GM19238 (cell line): ENCODE data around the gene SDC1.

Experiments
- DNase-seq: peaks from one replicate; pipeline ENCODE4 v3.0.0; 2011; ENCODE audit warnings: low spot score; ENCODE audit not compliant: insufficient read length

Gene SDC1

GRCh38 chr2:20185176-20186022 is 39.5 kb downstream of the SDC1 start:
- DNase-seq, result no peak

GRCh38 chr2:20184067-20184938 is 40.6 kb downstream of the SDC1 start:
- no peak for DNase-seq

DNA sequence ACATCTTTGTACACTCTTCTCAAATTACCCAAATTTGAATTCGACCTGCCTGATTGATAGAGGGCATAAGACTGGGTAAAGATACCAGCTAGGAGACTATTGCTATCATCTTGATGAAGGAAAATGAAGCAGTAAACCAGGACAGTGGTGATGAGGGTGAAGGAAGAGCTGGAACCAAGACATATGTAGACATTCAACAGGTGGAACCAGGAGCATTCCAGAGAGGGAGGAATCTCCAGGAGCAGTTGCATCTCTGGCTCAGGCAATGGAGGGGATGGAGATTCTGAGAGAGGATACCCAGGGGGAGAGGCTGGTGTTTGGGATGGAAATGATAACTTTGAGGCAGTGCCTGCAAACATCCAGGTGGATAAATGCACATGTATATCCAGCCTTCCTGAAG is 41.6 kb downstream of the SDC1 start:
- no peak for DNase-seq

DNA sequence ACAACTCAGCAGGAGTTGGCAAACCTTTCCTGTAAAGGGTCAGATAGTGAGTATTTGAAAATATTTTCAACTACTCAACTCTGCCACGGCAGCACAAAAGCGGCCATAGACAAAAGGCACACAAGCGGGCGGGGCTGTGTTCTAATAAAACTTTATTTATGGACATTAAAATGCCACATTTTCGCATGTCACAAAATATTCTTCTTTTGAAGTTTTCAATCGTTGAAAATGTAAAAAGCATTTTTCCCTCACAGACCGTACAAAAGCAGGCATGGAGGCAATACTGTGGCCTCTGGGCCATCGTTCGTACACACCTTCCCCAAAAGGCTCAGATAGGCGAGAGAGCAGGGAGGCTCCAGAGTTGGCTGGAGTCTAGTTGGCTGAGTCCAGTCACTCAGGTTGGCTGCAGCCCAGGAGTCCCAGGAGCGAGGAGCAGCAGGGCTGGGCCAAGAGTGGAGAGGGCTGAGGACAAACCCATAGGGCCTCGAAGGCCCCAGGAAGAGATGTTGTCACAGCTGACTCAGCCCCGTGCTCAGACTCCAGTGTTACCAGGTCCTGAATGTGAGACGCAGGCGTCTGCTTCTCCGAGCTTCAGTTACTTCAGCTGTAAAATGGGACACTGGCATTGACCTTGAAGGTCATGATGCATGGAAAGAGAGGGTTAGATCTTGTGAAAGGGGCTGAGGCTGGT is 42.5 kb downstream of the SDC1 start:
- no peak for DNase-seq

GRCh38 chr2:20181761-20182160 is 43.2 kb downstream of the SDC1 start:
- no peak for DNase-seq

GRCh38 chr2:20180676-20181648 is 44.0 kb downstream of the SDC1 start:
- no peak for DNase-seq

DNA sequence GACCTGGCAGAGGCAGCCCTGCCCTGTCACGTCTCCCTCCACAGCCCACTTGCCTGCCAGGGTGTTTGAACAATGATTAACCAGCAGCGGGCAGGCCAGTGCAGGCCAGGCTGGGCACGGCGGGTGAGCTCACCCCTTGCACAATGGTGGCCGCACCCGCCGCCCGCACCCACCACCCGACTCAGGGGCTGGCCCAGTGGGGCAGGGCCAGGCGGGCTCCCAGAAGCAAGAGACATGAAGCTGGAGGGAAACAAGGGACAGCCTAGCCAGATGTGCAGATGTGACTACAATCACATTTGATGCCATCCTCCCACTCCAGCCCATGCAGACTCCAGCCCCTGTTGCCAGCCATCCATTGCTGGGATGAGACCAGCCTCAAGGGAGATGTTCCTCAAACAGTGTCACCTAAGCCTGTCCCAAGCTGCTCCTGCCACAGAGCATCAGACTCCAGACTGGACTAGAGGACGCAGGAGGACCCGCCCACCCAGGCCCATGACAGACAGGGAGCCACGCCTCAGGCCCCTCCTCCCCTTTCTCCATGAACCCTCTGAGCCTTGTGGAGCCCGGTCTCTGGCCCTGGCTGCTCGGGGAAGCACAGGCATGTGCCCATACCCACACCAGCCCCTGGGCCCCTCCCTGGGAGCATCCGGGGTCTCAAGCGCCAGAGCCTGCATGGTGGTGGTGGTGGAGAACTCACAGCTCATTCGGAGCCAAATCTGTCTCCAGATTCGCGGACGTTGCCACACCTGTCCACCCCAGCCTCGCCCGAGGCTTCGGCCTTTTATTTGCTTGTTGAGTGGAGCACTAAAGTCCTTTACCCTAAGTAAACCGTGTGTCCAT is 45.0 kb downstream of the SDC1 start:
- DNase-seq, result no peak

GRCh38 chr2:20179466-20179754 is 45.5 kb downstream of the SDC1 start:
- DNase-seq, result no peak

GRCh38 chr2:20178666-20179465 is 46.1 kb downstream of the SDC1 start:
- DNase-seq, result no peak

GRCh38 chr2:20178249-20178607 is 46.7 kb downstream of the SDC1 start:
- no peak for DNase-seq

DNA sequence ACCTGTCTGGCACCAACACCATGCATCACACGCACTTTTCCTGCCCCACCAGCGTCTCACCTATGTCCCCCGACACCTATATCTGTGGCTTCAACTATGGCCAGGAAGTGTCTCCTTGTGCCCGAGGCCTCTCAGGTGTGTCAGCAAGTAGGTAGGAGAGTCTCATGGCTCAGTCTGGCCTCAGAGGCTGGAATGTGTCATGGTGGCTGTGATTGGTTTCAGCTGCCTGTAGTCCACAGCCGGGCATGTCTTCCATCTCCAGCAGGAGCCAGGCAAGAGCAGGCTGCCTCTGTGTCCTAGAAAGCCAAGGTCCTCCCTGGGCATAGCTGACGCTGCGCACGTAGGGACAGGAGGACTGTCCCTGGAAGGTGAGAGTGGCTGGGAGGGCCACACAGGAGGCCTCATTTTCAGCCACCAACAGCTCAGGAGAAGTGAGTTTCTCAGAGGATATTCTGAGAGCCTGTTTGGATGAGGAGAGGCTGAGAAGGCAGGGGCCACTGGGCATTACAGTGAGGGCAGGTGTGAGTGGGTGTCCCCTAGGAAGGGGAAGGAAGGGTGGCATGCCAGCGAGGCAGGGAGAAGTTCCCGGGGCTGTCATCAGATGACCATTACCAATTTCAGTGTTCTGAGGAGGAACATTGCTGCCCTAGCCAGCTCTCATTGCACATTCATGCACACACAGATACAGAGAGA is 47.2 kb downstream of the SDC1 start:
- DNase-seq, result no peak

- DNase-seq, result no peak
These were observed 48.2 kb downstream of the SDC1 start for GRCh38 chr2:20176760-20177159.

DNA sequence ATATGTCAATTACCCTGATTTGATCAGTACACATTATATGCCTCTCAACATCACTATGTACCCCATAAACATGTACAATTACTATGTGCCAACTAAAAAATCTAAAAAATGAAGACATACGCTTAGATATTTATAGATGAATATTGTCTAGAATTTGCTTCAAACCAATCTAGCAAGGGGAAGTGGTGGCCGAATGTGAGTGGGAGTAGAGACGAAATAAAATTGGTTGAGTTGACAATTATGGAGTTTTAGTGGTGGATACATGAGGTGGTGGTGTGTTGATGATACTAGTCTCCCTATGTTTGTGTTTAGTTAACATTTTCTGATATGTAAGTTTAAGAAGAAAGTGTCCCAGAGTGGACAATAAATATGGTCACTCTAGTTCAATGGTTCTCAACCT is 49.0 kb downstream of the SDC1 start:
- no peak for DNase-seq

- no peak for DNase-seq
These were observed 49.7 kb downstream of the SDC1 start for GRCh38 chr2:20175267-20175666.

- DNase-seq, result no peak
These were observed 50.5 kb downstream of the SDC1 start for GRCh38 chr2:20174410-20174809.

DNA sequence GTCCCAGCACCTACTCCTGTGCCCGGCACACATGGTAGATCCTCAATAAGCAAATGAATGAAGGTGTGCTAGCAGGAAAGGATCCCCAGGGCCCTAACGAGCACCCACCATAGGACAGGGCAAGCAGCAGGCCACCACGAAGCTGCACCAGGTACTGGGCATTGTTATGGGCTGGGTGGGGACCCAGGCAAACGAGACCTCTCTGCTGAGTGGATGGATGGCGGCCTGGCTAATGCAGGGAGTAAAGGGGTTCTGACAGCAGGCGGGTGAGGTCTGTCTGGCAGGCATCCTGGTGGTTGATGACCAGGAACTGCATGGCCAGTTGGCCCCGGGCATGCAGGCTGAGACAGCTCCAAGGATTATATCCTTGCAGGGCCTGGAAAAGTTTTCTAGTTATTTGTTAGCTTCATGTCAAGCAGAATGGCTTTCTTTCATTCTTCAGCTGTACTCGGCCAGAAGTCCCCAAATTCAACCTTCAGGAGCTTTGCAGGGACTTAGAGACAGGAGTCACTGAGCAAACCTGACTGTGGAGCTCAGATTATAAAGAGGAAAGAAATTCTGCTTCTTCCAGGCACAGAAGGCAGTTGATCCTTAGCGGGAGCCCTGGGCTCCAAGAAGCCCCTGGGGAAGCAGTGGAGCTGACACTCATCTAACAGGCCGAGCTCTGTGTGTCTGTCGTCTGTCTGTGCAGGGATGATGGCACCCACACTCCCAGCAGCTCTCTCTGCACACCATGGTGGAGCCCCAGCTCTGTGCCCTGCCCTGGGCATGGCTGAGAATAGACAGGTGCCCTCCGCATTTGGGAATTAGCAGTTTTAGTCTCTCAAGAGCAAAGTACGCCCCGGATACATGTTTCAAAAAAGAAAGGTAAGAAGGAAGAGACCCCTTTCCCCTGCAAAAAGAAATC is 51.2 kb downstream of the SDC1 start:
- no peak for DNase-seq

- DNase-seq, result no peak
These were observed 51.9 kb downstream of the SDC1 start for GRCh38 chr2:20173064-20173463.
